ENCODE data around the gene ZNF541.
"Not testable (repeated sequence)": the region's sequence is repeated elsewhere in the genome, so short reads cannot be mapped to it uniquely, and the experiment has no call there.

Gene ZNF541

GRCh38 chr19:47598407-47599349 is 25.7 kb upstream of the ZNF541 start:
- DNase-seq, result no peak

- no peak for DNase-seq
Observed at GRCh38 chr19:47595944-47596343, 23.0 kb upstream of the ZNF541 start.

- DNase-seq, result no peak
Observed at GRCh38 chr19:47593860-47594259, 20.9 kb upstream of the ZNF541 start.

DNA sequence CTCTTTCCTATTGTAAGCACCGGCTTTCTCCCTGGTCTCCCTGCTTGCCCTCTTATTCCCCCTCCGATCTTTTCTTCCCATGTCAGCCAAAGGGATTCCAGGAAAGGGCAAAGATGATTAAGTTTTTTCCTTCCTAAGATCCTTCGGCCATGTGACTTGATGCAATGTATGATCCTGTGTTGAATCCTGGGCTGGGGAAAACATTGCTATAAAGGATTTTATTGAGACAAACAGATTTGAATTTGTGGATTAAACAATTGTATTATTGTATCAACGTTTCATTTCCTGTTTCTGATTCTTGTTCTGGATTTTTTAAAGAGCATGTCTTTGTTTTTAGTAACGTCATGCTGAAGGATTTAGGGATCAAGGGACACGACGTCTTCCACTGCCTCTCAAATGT is 16.9 kb upstream of the ZNF541 start:
- DNase-seq, result no peak

DNA sequence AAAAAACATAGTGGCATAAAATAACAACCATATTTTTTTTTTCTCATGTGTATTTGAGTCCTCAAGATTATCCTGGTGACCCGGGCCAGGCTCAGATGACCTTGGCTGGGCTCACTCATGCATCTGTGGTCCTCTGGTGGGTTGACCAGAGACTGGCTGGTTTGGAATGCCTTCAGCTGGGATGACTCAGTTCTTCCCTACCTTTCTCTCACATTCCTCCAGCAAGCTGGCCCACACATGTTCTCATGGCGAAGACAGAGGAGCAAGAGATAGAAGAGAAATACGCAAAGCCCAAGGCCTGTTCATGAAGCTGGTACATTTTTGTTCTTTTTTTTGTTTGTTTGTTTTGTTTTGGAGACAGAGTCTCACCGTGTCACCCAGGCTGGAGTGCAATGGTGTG is 14.3 kb upstream of the ZNF541 start:
- no peak for DNase-seq

DNA sequence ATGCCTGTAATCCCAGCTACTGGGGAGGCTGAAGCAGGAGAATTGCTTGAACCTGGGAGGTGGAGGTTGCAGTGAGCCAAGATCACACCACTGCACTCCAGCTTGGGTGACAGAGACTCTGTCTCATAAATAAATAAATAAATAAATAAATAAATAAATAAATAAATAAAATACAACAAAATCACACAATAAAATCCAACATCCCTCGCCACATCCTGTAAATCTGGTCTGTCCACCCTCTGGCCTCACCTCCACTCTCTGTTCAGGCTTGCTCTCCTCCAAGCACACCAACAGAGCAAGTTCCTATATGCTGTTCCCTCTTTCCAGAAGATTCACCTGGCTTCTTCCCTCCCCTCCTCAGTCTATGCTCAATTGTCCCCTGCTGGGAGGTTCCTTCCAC is 10.2 kb upstream of the ZNF541 start:
- DNase-seq, result not testable (repeated sequence)

DNA sequence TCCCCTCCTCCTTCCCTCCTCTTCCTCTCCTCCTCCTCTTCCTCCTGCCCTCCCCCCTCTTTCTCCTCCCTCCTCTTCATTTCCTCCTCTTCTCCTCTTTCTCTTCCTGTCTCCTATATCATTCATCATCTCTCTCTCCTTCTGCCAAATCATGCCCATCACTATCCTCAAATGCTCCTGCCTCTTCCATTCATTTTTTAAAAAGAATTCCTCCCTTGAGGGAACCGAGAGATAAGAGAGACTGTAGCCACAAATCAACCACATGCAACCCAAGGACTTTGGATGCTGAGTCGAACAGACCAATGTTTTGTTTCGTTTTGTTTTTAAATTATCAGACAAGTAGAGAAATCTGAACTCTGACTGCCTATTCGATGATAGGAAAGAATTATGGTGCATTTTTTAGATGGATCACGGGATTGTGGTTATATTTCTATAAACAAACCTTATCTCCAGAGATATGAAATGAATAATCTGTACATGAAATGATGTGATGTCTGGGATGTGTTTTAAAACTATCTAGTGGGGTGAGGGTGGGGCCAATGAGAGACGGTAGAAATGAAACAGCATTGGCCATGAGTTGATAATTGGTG is 9.5 kb upstream of the ZNF541 start:
- DNase-seq, result no peak

DNA sequence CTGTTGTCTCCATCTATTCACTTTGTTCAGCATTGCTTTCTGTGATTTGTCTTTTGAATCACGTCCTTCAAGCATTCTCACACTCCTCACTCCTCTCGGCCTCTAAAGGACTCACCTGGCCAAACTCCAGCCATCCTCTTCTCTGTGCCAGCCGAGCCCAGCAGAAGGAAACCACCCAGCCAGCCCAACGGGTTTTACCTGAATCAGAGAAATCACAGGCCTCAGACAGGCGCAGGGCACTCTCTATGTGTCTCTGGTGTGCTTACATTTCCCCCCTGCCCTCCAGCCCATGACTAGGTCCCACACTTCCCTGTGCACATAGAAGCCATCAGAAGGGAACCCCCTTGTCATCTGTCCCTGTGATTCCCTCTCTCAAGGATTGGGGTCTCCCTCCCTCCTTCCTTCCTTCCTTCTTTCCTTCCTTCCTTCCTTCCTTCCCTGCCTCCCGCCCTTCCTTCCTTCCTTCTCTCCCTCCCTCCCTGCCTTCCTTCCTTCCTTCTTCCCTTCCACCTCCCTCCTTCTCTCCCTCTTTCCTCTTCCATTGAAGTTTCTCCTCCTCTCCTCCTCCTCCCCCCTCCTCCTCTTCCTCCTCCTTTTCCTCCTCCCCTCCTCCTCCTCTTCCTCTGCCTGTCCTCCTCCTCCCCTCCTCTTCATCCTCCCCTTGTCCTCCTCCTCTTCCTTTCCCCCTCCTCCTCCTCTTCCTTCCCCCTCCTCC is 8.8 kb upstream of the ZNF541 start:
- DNase-seq, result no peak

- no peak for DNase-seq
Observed at GRCh38 chr19:47580397-47580796, 7.4 kb upstream of the ZNF541 start.

DNA sequence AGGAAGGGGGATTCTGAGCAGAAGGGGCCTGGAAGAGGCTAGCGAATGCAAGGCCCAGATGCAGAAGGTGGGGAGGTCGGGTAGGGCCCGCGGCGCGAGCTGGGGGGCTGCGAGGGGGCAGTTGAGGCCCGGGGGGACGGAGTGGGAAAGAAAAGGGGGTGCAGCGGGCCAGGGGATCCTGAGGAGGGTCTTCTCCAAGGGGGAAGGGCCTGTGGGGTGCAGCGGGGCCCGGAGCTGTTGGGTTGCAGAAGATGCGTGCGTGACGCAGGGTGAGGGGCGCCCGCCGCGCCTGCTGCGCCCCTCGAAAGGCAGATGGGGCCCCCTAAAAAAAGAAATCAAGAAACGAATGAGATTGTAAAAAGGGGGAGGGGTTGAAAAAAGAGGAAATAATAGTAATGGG is 313 bp downstream of the ZNF541 start:
- no peak for DNase-seq

DNA sequence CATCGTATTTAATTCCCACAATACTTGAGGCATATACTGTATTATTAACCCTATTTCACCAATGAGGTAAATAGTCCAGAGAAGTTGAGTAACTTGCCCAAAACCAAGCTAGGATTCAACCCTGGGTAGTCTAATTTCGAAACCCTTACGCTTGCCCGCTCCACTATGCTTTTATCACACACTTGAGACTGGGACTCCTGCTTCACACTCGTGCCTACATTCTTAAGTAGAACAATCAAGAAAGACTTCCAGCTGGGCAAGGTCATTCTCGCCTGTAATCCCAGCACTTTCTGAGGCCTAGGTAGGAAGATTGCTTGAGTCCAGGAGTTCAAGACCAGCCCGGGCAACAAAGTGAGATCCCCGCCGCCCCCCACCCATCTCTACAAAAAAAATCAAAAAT is 3.6 kb downstream of the ZNF541 start:
- no peak for DNase-seq

GRCh38 chr19:47564081-47564480 is 8.9 kb downstream of the ZNF541 start:
- no peak for DNase-seq

DNA sequence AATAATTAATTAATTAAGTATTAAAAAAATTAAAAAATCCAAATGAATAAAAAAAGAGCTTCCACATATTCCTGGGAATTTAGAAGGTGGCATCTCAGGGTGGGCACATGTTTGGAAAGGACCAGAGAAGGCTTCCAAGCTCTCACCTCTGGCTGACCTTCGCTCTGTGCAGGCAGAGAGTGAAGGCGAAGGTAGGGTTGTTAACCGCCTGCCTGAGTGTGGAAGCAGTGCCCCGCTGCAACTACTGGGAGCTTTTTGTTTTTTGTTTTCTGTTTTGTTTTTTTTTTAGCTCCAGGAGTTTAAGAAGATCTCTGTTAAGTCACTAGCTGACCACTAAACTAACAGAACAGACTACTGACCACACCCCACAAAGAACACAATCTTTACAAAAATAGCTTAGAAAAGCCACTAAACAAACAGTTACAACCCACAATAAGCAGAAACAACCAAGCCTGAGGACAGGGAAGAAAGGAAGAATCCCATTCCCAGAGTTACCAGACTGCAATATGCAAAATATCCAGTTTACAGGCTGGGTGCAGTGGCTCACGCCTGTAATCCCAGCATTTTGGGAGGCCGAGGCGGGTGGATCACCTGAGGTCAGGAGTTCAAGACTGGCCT is 11.4 kb downstream of the ZNF541 start:
- no peak for DNase-seq

GRCh38 chr19:47560999-47561398 is 11.9 kb downstream of the ZNF541 start:
- DNase-seq, result no peak

DNA sequence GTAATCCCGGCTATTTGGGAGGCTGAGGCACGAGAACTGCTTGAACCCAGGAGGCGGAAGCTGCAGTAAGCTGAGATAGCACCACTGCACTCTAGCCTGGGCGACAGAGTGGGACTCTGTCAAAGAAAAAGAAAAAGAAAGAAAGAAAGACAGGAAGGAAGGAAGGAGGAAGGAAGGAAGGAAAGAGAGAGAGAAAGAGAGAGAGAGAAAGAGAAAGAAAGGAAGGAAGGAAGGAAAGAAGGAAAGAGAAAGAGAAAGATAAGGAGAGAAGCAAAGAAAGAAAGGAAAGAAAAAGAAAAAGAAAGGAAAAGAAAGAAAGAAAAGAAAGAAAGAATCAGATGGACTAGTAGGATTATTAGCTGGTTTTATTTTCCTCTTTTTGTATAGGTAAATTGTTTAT is 22.8 kb downstream of the ZNF541 start:
- DNase-seq, result no peak

- no peak for DNase-seq
Observed at GRCh38 chr19:47549261-47549862, 23.6 kb downstream of the ZNF541 start.

DNA sequence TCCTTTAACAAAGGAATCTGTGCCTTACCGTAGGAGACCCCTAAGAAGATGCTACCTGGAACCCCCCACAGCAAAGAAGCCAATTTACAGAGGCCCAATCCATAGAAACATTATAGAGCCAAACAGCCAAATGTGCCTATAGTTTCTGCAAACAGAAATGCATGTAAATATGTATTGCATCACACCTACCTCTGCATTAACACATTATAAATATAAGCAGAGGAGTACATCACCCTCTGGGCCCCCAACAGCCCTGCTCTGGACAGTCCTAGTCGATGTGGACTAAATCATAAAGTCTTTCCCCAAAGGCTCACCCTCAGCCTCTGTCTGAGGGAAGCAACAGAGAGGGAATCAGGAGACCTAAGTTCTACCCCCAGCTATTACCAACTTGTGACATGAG is 25.7 kb downstream of the ZNF541 start:
- no peak for DNase-seq

- no peak for DNase-seq
Observed at GRCh38 chr19:47545061-47545948, 27.6 kb downstream of the ZNF541 start.

DNA sequence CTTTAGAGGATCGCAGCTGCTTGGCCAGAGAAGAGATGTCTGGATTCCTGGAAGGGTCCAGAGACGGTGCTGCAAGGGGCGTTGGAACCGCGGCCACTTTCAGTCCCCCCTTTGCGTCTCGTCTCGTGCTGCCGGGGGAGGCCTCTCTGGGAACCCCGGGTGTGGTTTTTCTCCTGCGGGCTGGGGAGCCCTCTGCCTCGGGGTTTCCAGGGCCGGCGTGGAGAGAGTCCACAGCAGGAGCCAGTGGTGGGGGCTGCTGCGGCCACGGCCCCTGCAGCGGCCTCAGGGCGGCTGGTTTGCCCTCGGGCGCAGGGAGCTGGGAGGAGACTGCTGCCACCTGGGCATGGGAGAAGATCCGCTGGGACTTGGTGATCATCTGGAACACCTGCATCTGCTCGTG is 28.5 kb downstream of the ZNF541 start:
- no peak for DNase-seq

- no peak for DNase-seq
Observed at GRCh38 chr19:47544075-47544474, 28.9 kb downstream of the ZNF541 start.

GRCh38 chr19:47542030-47542475 is 30.9 kb downstream of the ZNF541 start:
- DNase-seq, result no peak

- no peak for DNase-seq
Observed at GRCh38 chr19:47541518-47541917, 31.4 kb downstream of the ZNF541 start.

All from COR-L47 (cell line).